HCT116 (cell line): ENCODE data around the gene RXRA.

Experiments used
- EZH2 ChIP-seq: fragments of 200-600 bp; sonication (generic); IDR thresholded peaks from 2 replicates; pipeline ENCODE4 v1.6.1; 2017; ENCODE audit warnings: antibody characterized with exemption, mixed run types
- EZH2phosphoT487 ChIP-seq: fragments of 200-600 bp; IDR thresholded peaks from 2 replicates; pipeline ENCODE4 v1.6.1; 2018; ENCODE audit warnings: antibody characterized with exemption, borderline replicate concordance
- POLR2AphosphoS5 ChIP-seq: IDR thresholded peaks from 2 replicates; pipeline ENCODE4 v1.6.1; 2011; ENCODE audit warnings: mild to moderate bottlenecking, low read depth, low read length, moderate library complexity
- TCF7L2 ChIP-seq: IDR thresholded peaks from 2 replicates; pipeline ENCODE4 v1.7.0; 2011; ENCODE audit warnings: borderline replicate concordance, inconsistent platforms; ENCODE audit not compliant: insufficient read depth, insufficient read length; ENCODE audit errors: extremely low read depth
- TF ChIP-seq, protein P1 (sequence below): IDR thresholded peaks from 2 replicates; pipeline ENCODE4 v1.6.1; 2012
- TF ChIP-seq, protein P2 (sequence below), 3 experiments: fragments of 200-600 bp in 1 of 3; sonication (generic) in 1 of 3; IDR thresholded peaks in 2 of 3; conservative IDR thresholded peaks in 1 of 3; 2 replicates each; pipeline ENCODE4 v1.5.1; 2012 to 2017; ENCODE audit warnings: low read depth in 2 of 3, low read length in 2 of 3, antibody characterized with exemption in 1 of 3, borderline replicate concordance in 1 of 3, control low read depth in 1 of 3, mild to moderate bottlenecking in 1 of 3, mixed read lengths in 1 of 3, mixed run types in 1 of 3, moderate library complexity in 1 of 3; ENCODE audit not compliant: insufficient read depth in 1 of 3
- TF ChIP-seq, protein P3 (sequence below): IDR thresholded peaks from 2 replicates; pipeline ENCODE4 v1.6.1; 2012; ENCODE audit warnings: low read depth

DNA sequence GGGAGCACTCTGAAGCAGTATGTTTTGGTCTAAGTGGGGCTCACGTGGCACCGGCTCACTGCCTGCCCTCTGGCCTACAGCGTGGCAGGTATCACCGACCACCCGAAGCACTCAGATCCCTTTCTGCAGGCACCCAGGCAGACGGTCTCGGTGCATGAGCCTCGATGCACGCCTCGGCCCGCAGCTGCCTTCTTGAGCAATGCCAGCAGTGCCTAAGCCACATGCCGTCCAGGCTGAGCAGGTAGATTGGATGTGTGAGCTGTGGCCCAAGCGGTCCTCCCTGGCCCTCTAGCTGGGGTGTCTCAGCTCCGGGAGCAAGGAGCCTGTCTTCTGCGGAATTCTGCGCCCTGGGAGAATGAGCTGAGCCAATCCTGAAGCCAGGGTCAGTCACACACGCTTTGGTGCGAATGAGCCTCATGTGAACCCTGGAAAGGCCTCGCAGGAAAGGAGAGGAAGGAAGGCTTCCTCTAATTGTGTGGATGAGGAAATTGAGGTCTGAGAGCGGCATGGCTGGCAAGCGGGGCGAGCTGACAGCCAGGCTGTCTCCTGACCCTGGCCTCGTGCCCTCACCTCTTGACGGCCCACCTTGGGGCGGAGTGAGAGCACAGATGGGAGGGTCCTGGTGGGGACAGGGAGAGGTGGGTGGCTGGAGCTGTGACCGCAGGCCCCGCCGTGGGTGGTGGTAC is 14.4 kb downstream of the RXRA start:
- TF ChIP-seq, protein P1, sequence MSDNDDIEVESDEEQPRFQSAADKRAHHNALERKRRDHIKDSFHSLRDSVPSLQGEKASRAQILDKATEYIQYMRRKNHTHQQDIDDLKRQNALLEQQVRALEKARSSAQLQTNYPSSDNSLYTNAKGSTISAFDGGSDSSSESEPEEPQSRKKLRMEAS = no peak
- TF ChIP-seq POLR2AphosphoS5 (no peak), EZH2 (no peak), EZH2phosphoT487 (no peak), TCF7L2 (no peak)
- TF ChIP-seq, protein P2, sequence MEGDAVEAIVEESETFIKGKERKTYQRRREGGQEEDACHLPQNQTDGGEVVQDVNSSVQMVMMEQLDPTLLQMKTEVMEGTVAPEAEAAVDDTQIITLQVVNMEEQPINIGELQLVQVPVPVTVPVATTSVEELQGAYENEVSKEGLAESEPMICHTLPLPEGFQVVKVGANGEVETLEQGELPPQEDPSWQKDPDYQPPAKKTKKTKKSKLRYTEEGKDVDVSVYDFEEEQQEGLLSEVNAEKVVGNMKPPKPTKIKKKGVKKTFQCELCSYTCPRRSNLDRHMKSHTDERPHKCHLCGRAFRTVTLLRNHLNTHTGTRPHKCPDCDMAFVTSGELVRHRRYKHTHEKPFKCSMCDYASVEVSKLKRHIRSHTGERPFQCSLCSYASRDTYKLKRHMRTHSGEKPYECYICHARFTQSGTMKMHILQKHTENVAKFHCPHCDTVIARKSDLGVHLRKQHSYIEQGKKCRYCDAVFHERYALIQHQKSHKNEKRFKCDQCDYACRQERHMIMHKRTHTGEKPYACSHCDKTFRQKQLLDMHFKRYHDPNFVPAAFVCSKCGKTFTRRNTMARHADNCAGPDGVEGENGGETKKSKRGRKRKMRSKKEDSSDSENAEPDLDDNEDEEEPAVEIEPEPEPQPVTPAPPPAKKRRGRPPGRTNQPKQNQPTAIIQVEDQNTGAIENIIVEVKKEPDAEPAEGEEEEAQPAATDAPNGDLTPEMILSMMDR (IDR thresholded peaks at IDR 0.05 in 2 of 3, conservative IDR thresholded peaks at IDR 0.05 in 1 of 3; ENCODE audit: borderline replicate concordance in 1 of 3, insufficient read depth in 1 of 3, low read depth in 2 of 3, low read length in 2 of 3) = no peak
- TF ChIP-seq, protein P3, sequence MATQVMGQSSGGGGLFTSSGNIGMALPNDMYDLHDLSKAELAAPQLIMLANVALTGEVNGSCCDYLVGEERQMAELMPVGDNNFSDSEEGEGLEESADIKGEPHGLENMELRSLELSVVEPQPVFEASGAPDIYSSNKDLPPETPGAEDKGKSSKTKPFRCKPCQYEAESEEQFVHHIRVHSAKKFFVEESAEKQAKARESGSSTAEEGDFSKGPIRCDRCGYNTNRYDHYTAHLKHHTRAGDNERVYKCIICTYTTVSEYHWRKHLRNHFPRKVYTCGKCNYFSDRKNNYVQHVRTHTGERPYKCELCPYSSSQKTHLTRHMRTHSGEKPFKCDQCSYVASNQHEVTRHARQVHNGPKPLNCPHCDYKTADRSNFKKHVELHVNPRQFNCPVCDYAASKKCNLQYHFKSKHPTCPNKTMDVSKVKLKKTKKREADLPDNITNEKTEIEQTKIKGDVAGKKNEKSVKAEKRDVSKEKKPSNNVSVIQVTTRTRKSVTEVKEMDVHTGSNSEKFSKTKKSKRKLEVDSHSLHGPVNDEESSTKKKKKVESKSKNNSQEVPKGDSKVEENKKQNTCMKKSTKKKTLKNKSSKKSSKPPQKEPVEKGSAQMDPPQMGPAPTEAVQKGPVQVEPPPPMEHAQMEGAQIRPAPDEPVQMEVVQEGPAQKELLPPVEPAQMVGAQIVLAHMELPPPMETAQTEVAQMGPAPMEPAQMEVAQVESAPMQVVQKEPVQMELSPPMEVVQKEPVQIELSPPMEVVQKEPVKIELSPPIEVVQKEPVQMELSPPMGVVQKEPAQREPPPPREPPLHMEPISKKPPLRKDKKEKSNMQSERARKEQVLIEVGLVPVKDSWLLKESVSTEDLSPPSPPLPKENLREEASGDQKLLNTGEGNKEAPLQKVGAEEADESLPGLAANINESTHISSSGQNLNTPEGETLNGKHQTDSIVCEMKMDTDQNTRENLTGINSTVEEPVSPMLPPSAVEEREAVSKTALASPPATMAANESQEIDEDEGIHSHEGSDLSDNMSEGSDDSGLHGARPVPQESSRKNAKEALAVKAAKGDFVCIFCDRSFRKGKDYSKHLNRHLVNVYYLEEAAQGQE = no peak
